Gastroesophageal sphincter (tissue), 4 donors: Measurements from ENCODE around the gene GPR141. TPM values are rescaled to one million over a fixed set of nuclear protein-coding genes. Genes with fewer than 3 reads are reported as not detected.

Source experiments
- total RNA-seq, 4 donors: library from RNA; depleted of rRNA; stranded (reverse); fragments of >200 nt; gene quantifications; one replicate each; pipeline ENCODE4 v1.1.0, GENCODE V29; 2016

GPR141 gene
- total RNA-seq, 4 donors from 2014 or later, result 1.2 TPM; not detected in 3

Other genes with a start within 250 kb of the GPR141 start
- gene ELMO1, start 234.9 kb upstream of the GPR141 start, total RNA-seq, result 10 to 100 TPM; 22.1 to 54.0 (median 42.7) TPM
- gene NME8, start 164.8 kb downstream of the GPR141 start, total RNA-seq, result 1 to 10 TPM in 1 of 4 donors, not detected in 3; 2.8 TPM
- 10 to 100 TPM in 1 of 4 donors, 1 to 10 TPM in 3; 1.4 to 11.0 (median 5.1) TPM for gene SFRP4, start 233.1 kb downstream of the GPR141 start, total RNA-seq
- gene EPDR1, start 236.9 kb downstream of the GPR141 start, total RNA-seq, result 10 to 100 TPM; 14.3 to 43.8 (median 19.0) TPM